Hepatocyte (in vitro differentiated cells): ENCODE measurements around the gene PRRT4. TPM values are rescaled to one million over a fixed set of nuclear protein-coding genes. Genes with fewer than 3 reads are reported as not detected.

Experiments
- DNase-seq: peaks from one replicate; pipeline ENCODE4 v3.0.0-alpha.2; 2016; ENCODE audit warnings: low spot score
- H2AFZ ChIP-seq: fragments of 200-600 bp; sonication (generic); 2 replicates; pipeline ENCODE4 v1.6.0; 2016; ENCODE audit warnings: antibody characterized with exemption, mild to moderate bottlenecking
- H3K27ac ChIP-seq: fragments of 200-600 bp; sonication (generic); 2 replicates; pipeline ENCODE4 v1.5.1; 2016; ENCODE audit warnings: mild to moderate bottlenecking
- H3K27me3 ChIP-seq: fragments of 200-600 bp; sonication (generic); 2 replicates; pipeline ENCODE4 v1.6.1; 2016
- H3K36me3 ChIP-seq: fragments of 200-600 bp; sonication (generic); replicated peaks from 2 replicates; pipeline ENCODE4 v1.5.1; 2016; ENCODE audit warnings: low read depth; ENCODE audit not compliant: insufficient read depth
- H3K4me1 ChIP-seq: fragments of 200-600 bp; sonication (generic); 2 replicates; pipeline ENCODE4 v1.5.1; 2016; ENCODE audit warnings: mild to moderate bottlenecking, moderate library complexity; ENCODE audit not compliant: insufficient read depth
- H3K4me2 ChIP-seq: fragments of 200-600 bp; sonication (generic); 2 replicates; pipeline ENCODE4 v1.6.0; 2016
- H3K4me3 ChIP-seq: fragments of 200-600 bp; sonication (generic); 2 replicates; pipeline ENCODE4 v1.5.1; 2016; ENCODE audit warnings: mild to moderate bottlenecking
- H3K79me2 ChIP-seq: fragments of 200-600 bp; sonication (generic); 2 replicates; pipeline ENCODE4 v1.6.0; 2017; ENCODE audit warnings: mild to moderate bottlenecking
- H3K9me2 ChIP-seq: fragments of 200-600 bp; sonication (generic); replicated peaks from 2 replicates; pipeline ENCODE4 v1.6.0; 2017; ENCODE audit warnings: mild to moderate bottlenecking; ENCODE audit not compliant: insufficient read depth
- H3K9me3 ChIP-seq: fragments of 200-600 bp; sonication (generic); 2 replicates; pipeline ENCODE4 v1.5.1; 2016; ENCODE audit warnings: low read depth, mild to moderate bottlenecking
- H4K20me1 ChIP-seq: fragments of 200-600 bp; sonication (generic); 2 replicates; pipeline ENCODE4 v1.6.0; 2016; ENCODE audit warnings: mild to moderate bottlenecking; ENCODE audit not compliant: insufficient read depth, poor library complexity, severe bottlenecking
- CTCF ChIP-seq: fragments of 200-600 bp; sonication (generic); IDR thresholded peaks from 2 replicates; pipeline ENCODE4 v1.5.1; 2016; ENCODE audit warnings: antibody characterized with exemption, mild to moderate bottlenecking; ENCODE audit not compliant: poor library complexity
- EZH2 ChIP-seq: fragments of 200-600 bp; sonication (generic); IDR thresholded peaks from 2 replicates; pipeline ENCODE4 v1.6.1; 2016; ENCODE audit warnings: antibody characterized with exemption, mild to moderate bottlenecking, borderline replicate concordance
- EZH2phosphoT487 ChIP-seq: fragments of 200-600 bp; sonication (generic); IDR thresholded peaks from one replicate; pipeline ENCODE4 v1.6.1; 2018; ENCODE audit warnings: antibody characterized with exemption, mild to moderate bottlenecking, low read depth, moderate library complexity; ENCODE audit not compliant: unreplicated experiment, severe bottlenecking
- WGBS: methylation state at CpG from one replicate; pipeline ENCODE4 v1.1.6; 2016; ENCODE audit warnings: low lambda C conversion rate; ENCODE audit errors: missing lambda C conversion rate; 5-methylcytosine and 5-hydroxymethylcytosine counted together
- polyA plus RNA-seq: library from polyadenylated mRNA; unstranded; fragments of >200 nt; fragmentation: Nextera tagmentation; extraction: Ambion mirVana; gene quantifications from 2 replicates; pipeline ENCODE4 v1.2.1, GENCODE V29; 2016
- total RNA-seq: library from RNA; depleted of rRNA; stranded (reverse); fragments of >200 nt; gene quantifications from 2 replicates; pipeline ENCODE4 v1.2.3, GENCODE V29; 2014

Gene PRRT4
- total and polyA plus RNA-seq, 2 experiments from 2014 or later: 2.2 to 4.1 TPM

- Histone ChIP-seq H4K20me1 (no peaks in the 10 kb centered on the region), H3K27ac (peak overlapping the region; percentile 70), H2AFZ (no peak overlapping the region), H3K4me2 (peak overlapping the region; percentile 23), H3K79me2 (no peaks in the 10 kb centered on the region), H3K9me3 (no peaks in the 10 kb centered on the region), H3K4me1 (no peaks in the 10 kb centered on the region), H3K27me3 (no peaks in the 10 kb centered on the region), H3K9me2 (no peaks in the 10 kb centered on the region), H3K36me3 (no peaks in the 10 kb centered on the region), H3K4me3 (no peak overlapping the region)
- 78% methylated on average over 5 of the region's 5 CpGs for WGBS
- TF ChIP-seq CTCF (no peak), EZH2 (no peak), EZH2phosphoT487 (no peak)
- no peak for DNase-seq
These were observed 51.0 kb downstream of the PRRT4 start for GRCh38 chr7:128310499-128310898.

DNA sequence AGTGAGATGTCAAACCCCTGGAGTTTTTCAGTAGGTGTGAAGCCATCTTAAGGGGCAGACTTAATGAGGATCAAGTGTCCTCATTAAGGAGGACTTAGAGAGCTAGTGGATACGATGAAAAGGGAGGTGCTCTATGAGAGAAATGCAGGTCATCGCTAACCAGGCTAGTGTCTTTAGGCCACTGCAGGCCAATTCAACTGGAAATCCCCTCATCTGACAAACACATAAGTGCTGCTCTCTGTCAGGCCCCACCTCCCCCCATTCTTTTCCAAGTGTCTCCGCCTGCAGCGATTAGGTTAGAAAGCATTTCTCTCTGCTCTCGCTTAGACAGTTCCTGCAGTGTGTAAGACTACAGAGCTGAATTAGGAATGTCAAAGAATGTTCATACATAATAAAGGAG lies 51.5 kb downstream of the PRRT4 start:
- Histone ChIP-seq H3K27ac (no peak overlapping the region), H4K20me1 (no peaks in the 10 kb centered on the region), H3K27me3 (no peaks in the 10 kb centered on the region), H3K9me2 (no peaks in the 10 kb centered on the region), H3K4me2 (no peak overlapping the region), H3K4me3 (no peak overlapping the region), H2AFZ (no peak overlapping the region), H3K36me3 (no peaks in the 10 kb centered on the region), H3K9me3 (no peaks in the 10 kb centered on the region), H3K4me1 (no peaks in the 10 kb centered on the region), H3K79me2 (no peaks in the 10 kb centered on the region)
- WGBS: 86% methylated on average over 5 of the region's 5 CpGs
- TF ChIP-seq EZH2 (no peak), EZH2phosphoT487 (no peak), CTCF (no peak)
- no peak for DNase-seq

DNA sequence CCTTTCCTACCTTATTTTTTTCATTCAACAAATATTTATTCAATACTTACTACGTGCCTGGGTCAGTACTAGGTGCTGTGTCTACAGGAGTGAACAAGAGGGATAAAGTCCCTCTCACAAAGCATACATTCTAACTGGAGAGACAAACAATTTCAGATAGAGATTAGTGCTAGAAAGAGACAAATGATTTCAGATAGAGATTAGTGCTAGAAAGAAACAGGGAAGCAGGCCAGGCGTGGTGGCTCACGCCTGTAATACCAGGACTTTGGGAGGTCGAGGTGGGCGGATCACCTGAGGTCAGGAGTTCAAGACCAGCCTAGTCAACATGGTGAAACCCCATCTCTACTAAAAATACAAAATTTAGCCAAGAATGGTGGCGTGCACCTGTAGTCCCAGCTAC lies 52.4 kb downstream of the PRRT4 start:
- no peak for TF ChIP-seq EZH2
- no peak for TF ChIP-seq CTCF
- TF ChIP-seq EZH2phosphoT487: no peak
- 92% methylated on average over 6 of the region's 6 CpGs for WGBS
- no peaks in the 10 kb centered on the region for H3K36me3 ChIP-seq

GRCh38 chr7:128307061-128307460 lies 54.4 kb downstream of the PRRT4 start:
- no peaks in the 10 kb centered on the region for H4K20me1 ChIP-seq
- H3K79me2 ChIP-seq: no peaks in the 10 kb centered on the region
- H3K4me2 ChIP-seq: no peak overlapping the region
- H3K4me3 ChIP-seq: no peak overlapping the region
- WGBS: 88% methylated on average over 2 of the region's 2 CpGs
- H3K27me3 ChIP-seq: no peaks in the 10 kb centered on the region
- no peaks in the 10 kb centered on the region for H3K9me3 ChIP-seq
- TF ChIP-seq EZH2 (no peak), CTCF (no peak), EZH2phosphoT487 (no peak)
- no peak overlapping the region for H2AFZ ChIP-seq
- DNase-seq: no peak
- no peaks in the 10 kb centered on the region for H3K36me3 ChIP-seq
- H3K27ac ChIP-seq: no peak overlapping the region
- H3K9me2 ChIP-seq: no peaks in the 10 kb centered on the region
- H3K4me1 ChIP-seq: no peaks in the 10 kb centered on the region

More for the DNA sequence above, 52.4 kb downstream of the PRRT4 start:
- H3K27me3 ChIP-seq: no peaks in the 10 kb centered on the region
- no peaks in the 10 kb centered on the region for H3K4me1 ChIP-seq
- DNase-seq: no peak
- no peak overlapping the region for H3K4me3 ChIP-seq
- no peaks in the 10 kb centered on the region for H3K9me2 ChIP-seq
- no peaks in the 10 kb centered on the region for H4K20me1 ChIP-seq
- no peak overlapping the region for H2AFZ ChIP-seq
- H3K4me2 ChIP-seq: no peak overlapping the region
- H3K27ac ChIP-seq: no peak overlapping the region
- H3K9me3 ChIP-seq: no peaks in the 10 kb centered on the region
- no peaks in the 10 kb centered on the region for H3K79me2 ChIP-seq
